ENCODE data around the gene DSCAM. TPM values are rescaled to one million over a fixed set of nuclear protein-coding genes. Genes with fewer than 3 reads are reported as not detected.

DSCAM gene
- total and polyA plus RNA-seq, 2 experiments from 2014 or later, result 0.07 TPM; not detected in 1

- H3K36me3 Mint-ChIP-seq (ENCODE audit: low read depth), result peaks cover 6% of the 10 kb centered on the region
- TF ChIP-seq NANOG (IDR thresholded peaks at IDR 0.05; ENCODE audit: borderline replicate concordance), result no peak
- TF ChIP-seq POLR2AphosphoS5 (IDR thresholded peaks at IDR 0.05; ENCODE audit: low read depth), result no peak
- TF ChIP-seq REST (IDR thresholded peaks at IDR 0.05; ENCODE audit: unreplicated experiment), result no peak
- TF ChIP-seq EZH2phosphoT487 (IDR thresholded peaks at IDR 0.05; ENCODE audit: unreplicated experiment), result no peak
- no peak for TF ChIP-seq ETS1 (IDR thresholded peaks at IDR 0.05)
- no peak for TF ChIP-seq ZNF114 (CRISPR knock-in tag; IDR thresholded peaks at IDR 0.05)
- no peak for TF ChIP-seq JUNB (IDR thresholded peaks at IDR 0.05; ENCODE audit: unreplicated experiment)
- TF ChIP-seq CTCF (conservative IDR thresholded peaks at IDR 0.05; ENCODE audit: low read depth in 2 of 2), result no peak
- TF ChIP-seq ZNF462 (CRISPR knock-in tag; IDR thresholded peaks at IDR 0.05), result no peak
- TF ChIP-seq ZNF331 (CRISPR knock-in tag; IDR thresholded peaks at IDR 0.05; ENCODE audit: low read depth), result no peak
- TF ChIP-seq CREB1 (CRISPR knock-in tag; IDR thresholded peaks at IDR 0.05; ENCODE audit: low read depth), result no peak
- TF ChIP-seq STAT1 (IDR thresholded peaks at IDR 0.05; ENCODE audit: unreplicated experiment), result no peak
- no peak for TF ChIP-seq EZH2 (IDR thresholded peaks at IDR 0.05; ENCODE audit: low read depth, unreplicated experiment)
- peaks cover 51% of the 10 kb centered on the region for H3K9me3 Mint-ChIP-seq
- Histone ChIP-seq H3K4me3 (no peak overlapping the region), H3K4me1 (ENCODE audit: insufficient read depth) (no peaks in the 10 kb centered on the region), H3K4me2 (no peak overlapping the region), H3F3A (replicated peaks; ENCODE audit: low read depth) (no peaks in the 10 kb centered on the region), H3K27ac (ENCODE audit: low read depth) (no peak overlapping the region), H3K79me2 (replicated peaks; ENCODE audit: insufficient read depth) (no peaks in the 10 kb centered on the region), H3K9me2 (ENCODE audit: insufficient read depth) (no peaks in the 10 kb centered on the region), H4K20me1 (replicated peaks; ENCODE audit: insufficient read depth) (no peaks in the 10 kb centered on the region), H2AFZ (no peak overlapping the region), H3K36me3 (ENCODE audit: insufficient read depth) (no peaks in the 10 kb centered on the region), H3K27me3 (ENCODE audit: insufficient read depth) (no peaks in the 10 kb centered on the region)
- ATAC-seq, result no peak
- no peak overlapping the region for H3K4me3 Mint-ChIP-seq
- no peaks in the 10 kb centered on the region for H3K4me1 Mint-ChIP-seq
- H3K27me3 Mint-ChIP-seq (ENCODE audit: insufficient read depth, low read depth, poor library complexity), result peaks cover 4% of the 10 kb centered on the region
- no peak overlapping the region for H3K27ac Mint-ChIP-seq
- no peak for DNase-seq (ENCODE audit: low spot score)
Observed at GRCh38 chr21:40016667-40017066, 830.3 kb downstream of the DSCAM start.

Measured in GM23338 (cell line).